SK-N-MC (cell line): ENCODE measurements around the gene TCAP.

Experiments
- DNase-seq: peaks from one replicate; pipeline ENCODE4 v3.0.0-alpha.2; 2011; ENCODE audit warnings: low read depth, low spot score
- H3K27ac ChIP-seq: fragments of 200-600 bp; sonication (generic); 2 replicates; pipeline ENCODE4 v1.5.1; 2016; ENCODE audit warnings: mixed run types
- H3K36me3 ChIP-seq: fragments of 200-600 bp; sonication (generic); 2 replicates; pipeline ENCODE4 v1.6.1; 2017; ENCODE audit warnings: antibody characterized with exemption, low read length, mixed read lengths; ENCODE audit not compliant: insufficient read depth
- H3K4me3 ChIP-seq: fragments of 200-600 bp; sonication (generic); 2 replicates; pipeline ENCODE4 v1.5.1; 2016
- H3K9ac ChIP-seq: fragments of 200-600 bp; sonication (generic); 2 replicates; pipeline ENCODE4 v1.8.0; 2017; ENCODE audit warnings: mixed run types, mixed read lengths; ENCODE audit not compliant: insufficient read length
- H3K9me3 ChIP-seq: fragments of 200-600 bp; sonication (generic); 2 replicates; pipeline ENCODE4 v1.6.1; 2017; ENCODE audit warnings: low read depth, mild to moderate bottlenecking, antibody characterized with exemption, low read length, moderate library complexity, mixed read lengths
- EZH2 ChIP-seq: fragments of 200-600 bp; sonication (generic); IDR thresholded peaks from one replicate; pipeline ENCODE4 v1.6.1; 2017; ENCODE audit warnings: antibody characterized with exemption
- FOXP2 ChIP-seq: optimal IDR thresholded peaks from 2 replicates; pipeline ENCODE3; 2011; ENCODE audit warnings: mild to moderate bottlenecking, moderate library complexity; ENCODE audit not compliant: insufficient read depth; ENCODE audit errors: extremely low read length, control extremely low read depth
- POLR2AphosphoS5 ChIP-seq: IDR thresholded peaks from 2 replicates; pipeline ENCODE4 v1.6.1; 2012; ENCODE audit warnings: mild to moderate bottlenecking, low read depth, low read length, borderline replicate concordance

TCAP gene

GRCh38 chr17:39660011-39660360, 5.2 kb upstream of the TCAP start:
- no peaks in the 10 kb centered on the region; the same call in 1 of the 2 replicates for H3K36me3 ChIP-seq
- TF ChIP-seq FOXP2 (no peak), POLR2AphosphoS5 (no peak), EZH2 (no peak)
- no peak overlapping the region for H3K4me3 ChIP-seq
- DNase-seq, result no peak
- no peak overlapping the region for H3K9ac ChIP-seq
- H3K9me3 ChIP-seq, result no peaks in the 10 kb centered on the region
- no peak overlapping the region for H3K27ac ChIP-seq

GRCh38 chr17:39660397-39661385, 4.5 kb upstream of the TCAP start:
- no peak for TF ChIP-seq POLR2AphosphoS5
- TF ChIP-seq FOXP2, result no peak
- no peak for TF ChIP-seq EZH2
- DNase-seq, result no peak
- Histone ChIP-seq H3K36me3 (no peaks in the 10 kb centered on the region; the same call in 1 of the 2 replicates), H3K27ac (no peak overlapping the region), H3K9me3 (no peaks in the 10 kb centered on the region), H3K9ac (no peak overlapping the region), H3K4me3 (no peak overlapping the region)

- Histone ChIP-seq H3K9ac (no peak overlapping the region), H3K9me3 (no peaks in the 10 kb centered on the region), H3K36me3 (no peaks in the 10 kb centered on the region; the same call in 1 of the 2 replicates), H3K4me3 (no peak overlapping the region), H3K27ac (no peak overlapping the region)
- DNase-seq, result no peak
- TF ChIP-seq FOXP2 (no peak), POLR2AphosphoS5 (no peak), EZH2 (no peak)
Observed at GRCh38 chr17:39661744-39662541, 3.2 kb upstream of the TCAP start.

- Histone ChIP-seq H3K4me3 (no peak overlapping the region), H3K36me3 (no peaks in the 10 kb centered on the region; the same call in 1 of the 2 replicates), H3K9me3 (no peaks in the 10 kb centered on the region), H3K9ac (no peak overlapping the region), H3K27ac (no peak overlapping the region)
- TF ChIP-seq POLR2AphosphoS5 (no peak), EZH2 (no peak), FOXP2 (no peak)
- no peak for DNase-seq
Observed at GRCh38 chr17:39662551-39663339, 2.4 kb upstream of the TCAP start.

GRCh38 chr17:39663340-39663687, 1.8 kb upstream of the TCAP start:
- no peak overlapping the region for H3K9ac ChIP-seq
- no peak for TF ChIP-seq POLR2AphosphoS5
- TF ChIP-seq EZH2, result no peak
- TF ChIP-seq FOXP2, result no peak
- H3K4me3 ChIP-seq, result no peak overlapping the region

GRCh38 chr17:39663688-39664580, 1.2 kb upstream of the TCAP start:
- Histone ChIP-seq H3K9ac (no peak overlapping the region), H3K36me3 (no peaks in the 10 kb centered on the region; the same call in 1 of the 2 replicates), H3K4me3 (no peak overlapping the region), H3K27ac (no peak overlapping the region), H3K9me3 (no peaks in the 10 kb centered on the region)
- TF ChIP-seq EZH2, result no peak
- no peak for TF ChIP-seq POLR2AphosphoS5
- no peak for TF ChIP-seq FOXP2
- no peak for DNase-seq

More at GRCh38 chr17:39663340-39663687, 1.8 kb upstream of the TCAP start:
- Histone ChIP-seq H3K27ac (no peak overlapping the region), H3K9me3 (no peaks in the 10 kb centered on the region), H3K36me3 (no peaks in the 10 kb centered on the region; the same call in 1 of the 2 replicates)
- no peak for DNase-seq

GRCh38 chr17:39665642-39666224, 584 bp downstream of the TCAP start:
- Histone ChIP-seq H3K9ac (no peak overlapping the region), H3K9me3 (no peaks in the 10 kb centered on the region), H3K27ac (no peak overlapping the region), H3K4me3 (no peak overlapping the region), H3K36me3 (no peaks in the 10 kb centered on the region; the same call in 1 of the 2 replicates)
- DNase-seq, result no peak
- TF ChIP-seq EZH2 (no peak), FOXP2 (no peak), POLR2AphosphoS5 (no peak)
